Neural crest cell (in vitro differentiated cells): ENCODE data around the gene SNX30. TPM values are rescaled to one million over a fixed set of nuclear protein-coding genes. Genes with fewer than 3 reads are reported as not detected.

Source experiments
- DNase-seq: peaks from one replicate; pipeline ENCODE4 v3.0.0; 2021; ENCODE audit warnings: low read depth, mixed read lengths, low spot score
- H3K27ac Mint-ChIP-seq: one replicate; pipeline ENCODE4 v1.8.0; 2021; ENCODE audit warnings: mild to moderate bottlenecking, mixed read lengths; ENCODE audit not compliant: unreplicated experiment
- H3K27me3 Mint-ChIP-seq: 2 replicates; pipeline ENCODE4 v1.8.0; 2021; ENCODE audit warnings: low read depth, mild to moderate bottlenecking, mixed read lengths
- H3K36me3 Mint-ChIP-seq: 2 replicates; pipeline ENCODE4 v1.8.0; 2021; ENCODE audit warnings: low read depth, mild to moderate bottlenecking, mixed read lengths
- H3K4me1 Mint-ChIP-seq: 2 replicates; pipeline ENCODE4 v1.8.0; 2021; ENCODE audit warnings: mixed read lengths
- H3K4me3 Mint-ChIP-seq: one replicate; pipeline ENCODE4 v1.8.0; 2021; ENCODE audit warnings: mild to moderate bottlenecking, mixed read lengths
- H3K9me3 Mint-ChIP-seq: 2 replicates; pipeline ENCODE4 v1.8.0; 2021; ENCODE audit warnings: mixed read lengths
- total RNA-seq: library from RNA; stranded (reverse); gene quantifications from 2 replicates; pipeline ENCODE4 v1.2.1, GENCODE V29; 2021
- TF ChIP-seq, protein P1 (sequence below): fragments of 200-600 bp; sonication (generic); conservative IDR thresholded peaks from 2 replicates; pipeline ENCODE4 v1.5.0; 2021; ENCODE audit warnings: antibody characterized with exemption, mild to moderate bottlenecking

Gene SNX30
- total RNA-seq, 1 donor from 2014 or later, result 14.5 TPM

GRCh38 chr9:112744177-112744576, 6.4 kb upstream of the SNX30 start:
- Mint-ChIP-seq H3K27ac (no peak overlapping the region), H3K27me3 (no peaks in the 10 kb centered on the region), H3K9me3 (peaks cover 2% of the 10 kb centered on the region), H3K4me1 (peaks cover 25% of the 10 kb centered on the region), H3K36me3 (no peaks in the 10 kb centered on the region), H3K4me3 (no peak overlapping the region)
- DNase-seq, result no peak
- TF ChIP-seq, protein P1, sequence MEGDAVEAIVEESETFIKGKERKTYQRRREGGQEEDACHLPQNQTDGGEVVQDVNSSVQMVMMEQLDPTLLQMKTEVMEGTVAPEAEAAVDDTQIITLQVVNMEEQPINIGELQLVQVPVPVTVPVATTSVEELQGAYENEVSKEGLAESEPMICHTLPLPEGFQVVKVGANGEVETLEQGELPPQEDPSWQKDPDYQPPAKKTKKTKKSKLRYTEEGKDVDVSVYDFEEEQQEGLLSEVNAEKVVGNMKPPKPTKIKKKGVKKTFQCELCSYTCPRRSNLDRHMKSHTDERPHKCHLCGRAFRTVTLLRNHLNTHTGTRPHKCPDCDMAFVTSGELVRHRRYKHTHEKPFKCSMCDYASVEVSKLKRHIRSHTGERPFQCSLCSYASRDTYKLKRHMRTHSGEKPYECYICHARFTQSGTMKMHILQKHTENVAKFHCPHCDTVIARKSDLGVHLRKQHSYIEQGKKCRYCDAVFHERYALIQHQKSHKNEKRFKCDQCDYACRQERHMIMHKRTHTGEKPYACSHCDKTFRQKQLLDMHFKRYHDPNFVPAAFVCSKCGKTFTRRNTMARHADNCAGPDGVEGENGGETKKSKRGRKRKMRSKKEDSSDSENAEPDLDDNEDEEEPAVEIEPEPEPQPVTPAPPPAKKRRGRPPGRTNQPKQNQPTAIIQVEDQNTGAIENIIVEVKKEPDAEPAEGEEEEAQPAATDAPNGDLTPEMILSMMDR, result no peak

- H3K4me3 Mint-ChIP-seq, result peak overlapping the region; percentile 51
These were observed 3.5 kb upstream of the SNX30 start for GRCh38 chr9:112747094-112747493.

DNA sequence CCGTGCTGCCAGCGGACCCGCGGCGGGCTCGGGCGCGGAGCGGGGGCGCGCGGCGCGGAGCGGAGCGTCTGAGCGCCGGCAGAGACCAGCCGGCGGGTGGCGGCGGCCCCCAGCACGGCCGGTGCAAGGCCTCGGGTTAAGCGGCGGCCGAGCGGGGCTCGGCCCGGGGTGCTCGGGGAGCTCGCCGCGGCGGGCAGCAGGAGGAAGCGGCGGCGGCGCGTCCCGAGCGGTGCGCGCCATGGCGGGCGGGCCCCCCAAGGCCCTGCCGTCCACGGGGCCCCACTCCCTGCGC, 150 bp downstream of the SNX30 start:
- TF ChIP-seq, protein P1, result no peak
- no peak for DNase-seq
- Mint-ChIP-seq H3K9me3 (no peaks in the 10 kb centered on the region), H3K36me3 (no peaks in the 10 kb centered on the region), H3K27ac (no peak overlapping the region), H3K27me3 (no peaks in the 10 kb centered on the region), H3K4me3 (no peak overlapping the region), H3K4me1 (peaks cover 66% of the 10 kb centered on the region)

More at GRCh38 chr9:112747094-112747493, 3.5 kb upstream of the SNX30 start:
- TF ChIP-seq, protein P1, result no peak
- H3K27ac Mint-ChIP-seq, result peak overlapping the region; percentile 97
- no peaks in the 10 kb centered on the region for H3K36me3 Mint-ChIP-seq
- peak; percentile 20 for DNase-seq
- H3K4me1 Mint-ChIP-seq, result peaks cover 45% of the 10 kb centered on the region
- H3K27me3 Mint-ChIP-seq, result no peaks in the 10 kb centered on the region
- no peaks in the 10 kb centered on the region for H3K9me3 Mint-ChIP-seq

DNA sequence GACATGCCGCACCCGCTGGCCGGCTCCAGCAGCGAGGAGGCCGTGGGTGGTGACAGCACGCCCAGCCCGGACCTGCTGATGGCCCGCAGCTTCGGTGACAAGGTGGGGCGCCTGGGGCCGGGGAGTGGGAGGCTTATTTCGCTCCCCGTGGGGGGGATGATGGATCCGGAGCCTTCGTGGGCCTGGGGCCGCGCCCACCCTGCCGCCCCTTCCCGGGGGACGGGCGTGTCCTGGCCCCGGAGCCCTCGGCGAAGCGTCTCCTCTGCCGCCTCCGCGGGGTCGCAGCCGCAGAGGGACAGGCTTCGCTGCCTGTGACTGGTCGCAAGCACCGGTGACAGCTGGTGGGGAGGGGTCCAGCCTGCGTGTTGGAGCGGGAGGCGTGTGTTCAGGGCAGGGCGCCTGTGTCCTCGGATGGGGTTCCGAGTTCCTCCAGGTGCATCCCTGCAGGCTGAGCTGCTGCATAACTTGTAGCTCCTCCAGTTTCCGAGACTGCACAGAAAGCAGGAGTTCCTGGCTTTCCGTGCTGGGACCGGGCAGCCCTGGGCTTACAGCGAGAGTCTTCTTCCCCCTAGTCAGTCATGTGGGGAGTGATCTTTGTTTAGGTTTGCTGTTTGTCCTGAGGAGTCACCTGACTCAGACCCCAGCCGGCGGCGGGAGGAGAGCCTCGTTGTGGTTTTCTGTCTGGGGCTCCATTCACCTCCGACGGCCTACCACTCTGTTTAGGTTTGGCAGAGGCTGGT, 666 bp downstream of the SNX30 start:
- Mint-ChIP-seq H3K9me3 (no peaks in the 10 kb centered on the region), H3K36me3 (no peaks in the 10 kb centered on the region), H3K4me3 (peak overlapping the region; percentile 94), H3K4me1 (peaks cover 67% of the 10 kb centered on the region), H3K27ac (peak overlapping the region; percentile 90), H3K27me3 (no peaks in the 10 kb centered on the region)
- peak; percentile 54 for DNase-seq
- TF ChIP-seq, protein P1, result no peak

- no peak for DNase-seq
- Mint-ChIP-seq H3K9me3 (no peaks in the 10 kb centered on the region), H3K27me3 (no peaks in the 10 kb centered on the region), H3K4me3 (peak overlapping the region; percentile 94), H3K27ac (no peak overlapping the region), H3K4me1 (peaks cover 60% of the 10 kb centered on the region), H3K36me3 (no peaks in the 10 kb centered on the region)
- TF ChIP-seq, protein P1, result no peak
These were observed 2.0 kb downstream of the SNX30 start for GRCh38 chr9:112752334-112753125.
